HepG2 (cell line): Measurements from ENCODE around the gene PASK. TPM values are rescaled to one million over a fixed set of nuclear protein-coding genes. Genes with fewer than 3 reads are reported as not detected.

Experiments
- BRD4 ChIP-seq: sonication (generic); formaldehyde crosslinking; IDR thresholded peaks from 2 replicates; pipeline ENCODE4 v1.4.0; 2020; ENCODE audit warnings: missing genetic modification reagents
- CBX5 ChIP-seq: sonication (generic); formaldehyde crosslinking; IDR thresholded peaks from 2 replicates; pipeline ENCODE4 v1.4.0; 2020; ENCODE audit warnings: missing genetic modification reagents, borderline replicate concordance
- CENPBD1 ChIP-seq: sonication (generic); formaldehyde crosslinking; IDR thresholded peaks from 2 replicates; pipeline ENCODE4 v1.8.0; 2022; ENCODE audit warnings: missing genetic modification reagents, low read depth, mild to moderate bottlenecking, borderline replicate concordance
- EED ChIP-seq: sonication (generic); formaldehyde crosslinking; IDR thresholded peaks from 2 replicates; pipeline ENCODE4 v1.5.0; 2020; ENCODE audit warnings: mild to moderate bottlenecking, missing genetic modification reagents
- IRF1 ChIP-seq: sonication (generic); formaldehyde crosslinking; IDR thresholded peaks from 2 replicates; pipeline ENCODE4 v1.4.0; 2020; ENCODE audit warnings: low read depth, mild to moderate bottlenecking, missing genetic modification reagents
- MIER3 ChIP-seq: IDR thresholded peaks from 2 replicates; pipeline ENCODE4 v1.6.1; 2016; ENCODE audit warnings: missing compliant biosample characterization, borderline replicate concordance
- MLLT10 ChIP-seq: sonication (generic); formaldehyde crosslinking; IDR thresholded peaks from 2 replicates; pipeline ENCODE4 v1.4.0; 2020; ENCODE audit warnings: missing genetic modification reagents
- NR0B2 ChIP-seq: sonication (generic); formaldehyde crosslinking; IDR thresholded peaks from 2 replicates; pipeline ENCODE4 v1.4.0; 2020; ENCODE audit warnings: mild to moderate bottlenecking, missing genetic modification reagents
- POGK ChIP-seq: sonication (generic); formaldehyde crosslinking; conservative IDR thresholded peaks from 2 replicates; pipeline ENCODE4 v1.8.0; 2022; ENCODE audit warnings: mild to moderate bottlenecking, moderate library complexity, missing genetic modification reagents
- RFX3 ChIP-seq: IDR thresholded peaks from 2 replicates; pipeline ENCODE4 v1.6.1; 2016; ENCODE audit warnings: missing biosample characterization, missing genetic modification reagents
- RNF2 ChIP-seq: fragments of 450-650 bp; conservative IDR thresholded peaks from 2 replicates; pipeline ENCODE4 v1.6.1; 2016; ENCODE audit warnings: low read depth
- SKI ChIP-seq: fragments of 450-650 bp; IDR thresholded peaks from one replicate; pipeline ENCODE4 v1.6.1; 2018; ENCODE audit warnings: mild to moderate bottlenecking; ENCODE audit not compliant: partially characterized antibody
- SMYD3 ChIP-seq: sonication (generic); formaldehyde crosslinking; IDR thresholded peaks from 2 replicates; pipeline ENCODE4 v1.8.1; 2023; ENCODE audit warnings: mild to moderate bottlenecking, missing genetic modification reagents
- TBL1XR1 ChIP-seq: fragments of 150-350 bp; IDR thresholded peaks from 2 replicates; pipeline ENCODE4 v1.6.1; 2014; ENCODE audit warnings: borderline replicate concordance, low read length; ENCODE audit not compliant: partially characterized antibody
- YEATS4 ChIP-seq: sonication (generic); formaldehyde crosslinking; IDR thresholded peaks from 2 replicates; pipeline ENCODE4 v1.4.0; 2020; ENCODE audit warnings: missing genetic modification reagents, borderline replicate concordance
- ZBTB43 ChIP-seq: sonication (generic); formaldehyde crosslinking; conservative IDR thresholded peaks from 2 replicates; pipeline ENCODE4 v1.4.0; 2020; ENCODE audit warnings: missing genetic modification reagents
- ZKSCAN8 ChIP-seq: IDR thresholded peaks from 2 replicates; pipeline ENCODE4 v1.6.1; 2016; ENCODE audit warnings: borderline replicate concordance, missing genetic modification reagents, missing compliant biosample characterization
- ZNF12 ChIP-seq: sonication (generic); formaldehyde crosslinking; IDR thresholded peaks from 2 replicates; pipeline ENCODE4 v1.5.0; 2020; ENCODE audit warnings: missing genetic modification reagents
- ZNF275 ChIP-seq: sonication (generic); formaldehyde crosslinking; IDR thresholded peaks from 2 replicates; pipeline ENCODE4 v1.8.0; 2022; ENCODE audit warnings: missing genetic modification reagents, mild to moderate bottlenecking, inconsistent platforms, borderline replicate concordance
- ZNF383 ChIP-seq: sonication (generic); formaldehyde crosslinking; IDR thresholded peaks from 2 replicates; pipeline ENCODE4 v1.4.0; 2020; ENCODE audit warnings: missing genetic modification reagents, mild to moderate bottlenecking, borderline replicate concordance
- ZNF569 ChIP-seq: sonication (generic); formaldehyde crosslinking; IDR thresholded peaks from 2 replicates; pipeline ENCODE4 v1.5.0; 2020; ENCODE audit warnings: mild to moderate bottlenecking, missing genetic modification reagents, moderate library complexity, borderline replicate concordance
- ZNF670 ChIP-seq: sonication (generic); formaldehyde crosslinking; IDR thresholded peaks from 2 replicates; pipeline ENCODE4 v1.8.0; 2022; ENCODE audit warnings: mild to moderate bottlenecking, missing genetic modification reagents, borderline replicate concordance
- ZNF776 ChIP-seq: sonication (generic); formaldehyde crosslinking; IDR thresholded peaks from 2 replicates; pipeline ENCODE4 v1.4.0; 2020; ENCODE audit warnings: mild to moderate bottlenecking, missing genetic modification reagents
- polyA plus RNA-seq, 8 experiments: library from polyadenylated mRNA; depleted of rRNA in 3 of 8; stranded (reverse) in 7 of 8; unstranded in 1 of 8; fragments of >200 nt; fragmentation: Illumina TruSeq in 4 of 8; extraction: Trizol in 4 of 8; gene quantifications; 2 replicates each; pipeline versions ENCODE4 v1.2.1 to v1.2.3, GENCODE V29; 2011 to 2016; ENCODE audit warnings: low read depth in 4 of 8, missing spikeins in 1 of 8, mixed read lengths in 1 of 8; ENCODE audit not compliant: insufficient read depth in 1 of 8
- total RNA-seq, 5 experiments: library from RNA; depleted of rRNA; stranded (reverse); fragments of >200 nt; fragmentation: Illumina TruSeq; extraction: Trizol; gene quantifications; 2 replicates each; pipeline ENCODE4 v1.2.3, GENCODE V29; 2016; ENCODE audit warnings: low read depth in 1 of 5

Gene PASK
- total and polyA plus RNA-seq, 2 of the 13 experiments (the other 11 are each of a cell fraction or from before 2014, with no cell fraction given) = 6.9 to 17.0 TPM

GRCh38 chr2:241102239-241102803 is 47.0 kb downstream of the PASK start, which contains the start of gene MTERF4 (continued):
- TF ChIP-seq MIER3 (CRISPR knock-in tag) (peak; percentile 99), ZNF12 (CRISPR knock-in tag) (peak; percentile 83), YEATS4 (CRISPR knock-in tag) (peak; percentile 99), NR0B2 (CRISPR knock-in tag) (peak; percentile 98), ZBTB43 (peak; percentile 78), BRD4 (CRISPR knock-in tag) (peak; percentile 99), ZKSCAN8 (CRISPR knock-in tag) (peak; percentile 97), TBL1XR1 (peak; percentile 79), CBX5 (CRISPR knock-in tag) (peak; percentile 100), POGK (peak; percentile 100), ZNF569 (CRISPR knock-in tag) (peak; percentile 92; the same call in 1 of the 2 replicates), ZNF670 (CRISPR knock-in tag) (peak; percentile 99), ZNF776 (peak; percentile 98), SMYD3 (CRISPR knock-in tag) (peak; percentile 66; the same call in 1 of the 2 replicates), EED (CRISPR knock-in tag) (peak; percentile 85), RFX3 (CRISPR knock-in tag) (no peak; the same call in 1 of the 2 replicates), MLLT10 (no peak; the same call in 1 of the 2 replicates), IRF1 (CRISPR knock-in tag) (0 out of 2 replicates have a peak, but pooled peaks have one; percentile 72), ZNF275 (CRISPR knock-in tag) (peak; percentile 98), SKI (peak; percentile 80), CENPBD1 (CRISPR knock-in tag) (0 out of 2 replicates have a peak, but pooled peaks have one; percentile 69), RNF2 (peak; percentile 79), ZNF383 (CRISPR knock-in tag) (no peak)
